GM12878 (cell line): ENCODE measurements around the gene HEXIM1. TPM values are rescaled to one million over a fixed set of nuclear protein-coding genes. Genes with fewer than 3 reads are reported as not detected.
A peak's percentile ranks its signal among the peaks of the same experiment; 100 is the strongest.

Source experiments
- ATAC-seq: fragments of 200-7000 bp; cut with Tn5 transposase; 3 replicates; pipeline ENCODE4 v1.9.1; 2020; ENCODE audit warnings: mild to moderate bottlenecking, moderate library complexity
- BruUV-seq: library from RNA; stranded (reverse); fragments of 400-500 nt; replicated peaks from 2 replicates; lab custom pipeline; 2021; lab: Mats Ljungman, UMichigan
- CTCF ChIA-PET: fragments of 300-600 bp; sonication (Branson Sonifier 250); formaldehyde crosslinking; extraction: SDS; loops from one replicate; lab custom pipeline; 2021; ENCODE audit warnings: inconsistent platforms; lab: Yijun Ruan, JAX
- POLR2A ChIA-PET: fragments of 350-600 bp; formaldehyde crosslinking; extraction: SDS; loops from one replicate; lab custom pipeline; 2021; ENCODE audit warnings: inconsistent platforms; lab: Charles Lee
- RAD21 ChIA-PET: fragments of 300-600 bp; sonication (Branson Sonifier 250); formaldehyde crosslinking; loops from one replicate; lab custom pipeline; 2023; ENCODE audit warnings: antibody characterized with exemption; ENCODE audit not compliant: unreplicated experiment; lab: Charles Lee
- SMC1A ChIA-PET: fragments of 300-600 bp; sonication (Branson Sonifier 250); formaldehyde crosslinking; loops from one replicate; lab custom pipeline; 2023; ENCODE audit not compliant: unreplicated experiment, uncharacterized antibody; lab: Charles Lee
- DNase-seq: peaks from one replicate; pipeline ENCODE4 v3.0.0-alpha.2; 2011; ENCODE audit warnings: low read depth, low spot score
- FAIRE-seq: peaks from 3 replicates; lab custom pipeline; 2011; peaks lifted over from hg19 to GRCh38; lab: Jason Lieb, UNC
- H2AFZ ChIP-seq: 2 replicates; pipeline ENCODE4 v1.6.0; 2011; ENCODE audit warnings: low read depth, low read length, control low read depth; ENCODE audit not compliant: control insufficient read depth
- H3K27ac ChIP-seq: 2 replicates; pipeline ENCODE4 v1.5.1; 2011; ENCODE audit warnings: control low read depth; ENCODE audit not compliant: control insufficient read depth, insufficient read depth
- H3K27me3 ChIP-seq, 2 experiments: replicated peaks in 1 of 2; 2 replicates each; pipeline versions ENCODE4 v1.6.0 to v1.6.1; 2011; ENCODE audit warnings: low read length in 1 of 2; ENCODE audit not compliant: control insufficient read depth in 2 of 2, insufficient read depth in 2 of 2
- H3K36me3 ChIP-seq, 2 experiments: 2 replicates each; pipeline ENCODE4 v1.5.1; 2011; ENCODE audit warnings: low read length in 1 of 2; ENCODE audit not compliant: control insufficient read depth in 2 of 2, insufficient read depth in 2 of 2
- H3K4me1 ChIP-seq: 2 replicates; pipeline ENCODE4 v1.6.1; 2011; ENCODE audit warnings: mild to moderate bottlenecking, low read length, moderate library complexity, mixed read lengths; ENCODE audit not compliant: control insufficient read depth, insufficient read depth
- H3K4me2 ChIP-seq: 2 replicates; pipeline ENCODE4 v1.6.0; 2011; ENCODE audit warnings: control low read depth; ENCODE audit not compliant: control insufficient read depth, insufficient read depth
- H3K4me3 ChIP-seq: fragments of 200-600 bp; sonication (generic); 2 replicates; pipeline ENCODE4 v1.5.1; 2016
- H3K79me2 ChIP-seq: 2 replicates; pipeline ENCODE4 v1.6.0; 2011; ENCODE audit warnings: low read length; ENCODE audit not compliant: control insufficient read depth, insufficient read depth
- H3K9ac ChIP-seq: 2 replicates; pipeline ENCODE4 v1.8.0; 2011; ENCODE audit warnings: low read length, control low read depth, mixed read lengths; ENCODE audit not compliant: control insufficient read depth, insufficient read depth
- H3K9me3 ChIP-seq: replicated peaks from 3 replicates; pipeline ENCODE4 v1.5.1; 2011; ENCODE audit warnings: mild to moderate bottlenecking, low read length; ENCODE audit not compliant: control insufficient read depth, insufficient read depth
- H4K20me1 ChIP-seq: 2 replicates; pipeline ENCODE4 v1.6.0; 2011; ENCODE audit not compliant: control insufficient read depth, insufficient read depth
- CHD4 ChIP-seq: fragments of 200-600 bp; sonication (generic); IDR thresholded peaks from 2 replicates; pipeline ENCODE4 v1.6.1; 2016; ENCODE audit warnings: mild to moderate bottlenecking
- ETV6 ChIP-seq, 2 experiments: fragments of 450-650 bp in 1 of 2; IDR thresholded peaks in 1 of 2; conservative IDR thresholded peaks in 1 of 2; 2 replicates each; pipeline ENCODE4 v1.6.1; 2014; ENCODE audit warnings: antibody characterized with exemption in 1 of 2, borderline replicate concordance in 1 of 2, low read depth in 1 of 2, mild to moderate bottlenecking in 1 of 2, moderate library complexity in 1 of 2
- EZH2 ChIP-seq: IDR thresholded peaks from 2 replicates; pipeline ENCODE4 v1.6.1; 2012; ENCODE audit warnings: low read depth, mild to moderate bottlenecking, control low read depth, inconsistent platforms, low read length, borderline replicate concordance; ENCODE audit not compliant: control insufficient read depth
- HDGF ChIP-seq: fragments of 450-650 bp; IDR thresholded peaks from 2 replicates; pipeline ENCODE4 v1.6.1; 2016; ENCODE audit warnings: antibody characterized with exemption
- KLF5 ChIP-seq: fragments of 450-650 bp; IDR thresholded peaks from 2 replicates; pipeline ENCODE4 v1.6.1; 2014; ENCODE audit warnings: mild to moderate bottlenecking; ENCODE audit not compliant: partially characterized antibody
- NR2F1 ChIP-seq: fragments of 450-650 bp; conservative IDR thresholded peaks from 2 replicates; pipeline ENCODE4 v1.6.1; 2017; ENCODE audit warnings: mild to moderate bottlenecking
- ZBED1 ChIP-seq: IDR thresholded peaks from 2 replicates; pipeline ENCODE4 v1.6.1; 2016; ENCODE audit warnings: borderline replicate concordance
- ZNF274 ChIP-seq: IDR thresholded peaks from one replicate; pipeline ENCODE4 v1.8.0; 2011; ENCODE audit not compliant: insufficient read length, insufficient read depth
- WGBS: methylation state at CpG from one replicate; pipeline ENCODE4 v1.1.6; 2016; ENCODE audit warnings: low lambda C conversion rate; ENCODE audit not compliant: insufficient replicate concordance, insufficient coverage; ENCODE audit errors: missing lambda C conversion rate; 5-methylcytosine and 5-hydroxymethylcytosine counted together
- in situ Hi-C: fragments of 300-500 bp; cut with MboI; formaldehyde crosslinking; loops from 9 replicates; pipeline ENCODE4 v1.14.3; 2018; ENCODE audit warnings: mixed read lengths
- intact Hi-C: fragments of 100-400 bp; cut with micrococcal nuclease; formaldehyde crosslinking; loops from one replicate; pipeline ENCODE4 v1.14.2; 2022; ENCODE audit not compliant: unreplicated experiment
- polyA plus RNA-seq, 11 experiments: library from polyadenylated mRNA; depleted of rRNA in 4 of 11; unstranded in 6 of 11; stranded (reverse) in 5 of 11; fragments of >200 nt; fragmentation: Nextera tagmentation in 4 of 11; fragmentation: Illumina TruSeq in 1 of 11; extraction: Ambion mirVana in 4 of 11; extraction: Trizol in 1 of 11; gene quantifications; 1 replicate in 1 of 11; 2 replicates in 10 of 11; pipeline versions ENCODE4 v1.2.1 to v1.2.3, GENCODE V29; 2011 to 2016; ENCODE audit warnings: inconsistent platforms in 2 of 11, missing spikeins in 2 of 11, low read depth in 1 of 11
- total RNA-seq, 4 experiments: library from RNA; depleted of rRNA in 3 of 4; stranded (reverse); fragments of >200 nt in 3 of 4; fragmentation: Illumina TruSeq in 1 of 4; extraction: Trizol in 1 of 4; gene quantifications; 2 replicates each; pipeline versions ENCODE4 v1.2.1 to v1.2.3, GENCODE V29; 2013 to 2021
- TF ChIP-seq, protein P1 (sequence below), 3 experiments: IDR thresholded peaks in 2 of 3; conservative IDR thresholded peaks in 1 of 3; 2 replicates each; pipeline ENCODE4 v1.5.1; 2011; ENCODE audit warnings: low read depth in 3 of 3, low read length in 3 of 3, mild to moderate bottlenecking in 3 of 3, control low read depth in 2 of 3, moderate library complexity in 2 of 3, inconsistent platforms in 1 of 3, mixed read lengths in 1 of 3; ENCODE audit not compliant: control insufficient read depth in 2 of 3, insufficient read depth in 1 of 3; ENCODE audit errors: extremely low read depth in 1 of 3
- TF ChIP-seq, protein P2 (sequence below): fragments of 450-650 bp; IDR thresholded peaks from 2 replicates; pipeline ENCODE4 v1.6.1; 2017; ENCODE audit warnings: antibody characterized with exemption, mild to moderate bottlenecking, moderate library complexity
- TF ChIP-seq, protein P3 (sequence below): IDR thresholded peaks from 2 replicates; pipeline ENCODE4 v1.6.1; 2012; ENCODE audit warnings: mild to moderate bottlenecking, low read depth, low read length

Gene HEXIM1
- total and polyA plus RNA-seq, 10 of the 15 experiments (the other 5 are each of a cell fraction or from before 2014, with no cell fraction given) = 1.9 to 24.1 (median 9.0) TPM

DNA sequence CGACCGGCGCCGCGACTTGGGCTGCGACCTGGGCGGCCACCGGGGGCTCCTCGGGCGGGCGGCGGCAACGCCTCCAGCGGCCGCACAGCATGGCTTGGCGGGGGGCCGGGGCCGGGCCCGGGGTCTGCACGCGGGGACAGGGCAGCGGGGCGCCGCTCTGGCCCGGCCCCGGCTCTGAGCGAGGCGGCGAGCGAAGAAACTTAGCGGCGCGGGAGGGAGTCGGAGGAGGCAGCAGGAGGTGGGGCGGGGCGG is 16.0 kb upstream of the HEXIM1 start, which contains the start of gene PLCD3:
PLCD3 (minus strand) TSS at position 196 of the 252 bp plus-strand sequence; CDS start at position 91, 105 bp downstream.
- ChIA-PET CTCF (interaction anchor here (0.9 to 9.4 kb wide), 7 partner anchors 27 to 357 kb away, joined by 3 to 291 read pairs (median 4); no protein-coding TSS in a partner anchor), SMC1A (no interaction called here), RAD21 (no interaction called here), POLR2A (no interaction called here)
- H3K27ac ChIP-seq = 0 out of 2 replicates have a peak within 1 kb of the TSS, but pooled peaks have one; percentile 35
- TF ChIP-seq HDGF (no peak), ZBED1 (no peak), ZNF274 (no peak), EZH2 (no peak), NR2F1 (no peak), CHD4 (no peak), ETV6 (conservative IDR thresholded peaks at IDR 0.05 in 1 of 2, IDR thresholded peaks at IDR 0.05 in 1 of 2; ENCODE audit: borderline replicate concordance in 1 of 2, low read depth in 1 of 2) (no peak), KLF5 (no peak)
- TF ChIP-seq, protein P1, sequence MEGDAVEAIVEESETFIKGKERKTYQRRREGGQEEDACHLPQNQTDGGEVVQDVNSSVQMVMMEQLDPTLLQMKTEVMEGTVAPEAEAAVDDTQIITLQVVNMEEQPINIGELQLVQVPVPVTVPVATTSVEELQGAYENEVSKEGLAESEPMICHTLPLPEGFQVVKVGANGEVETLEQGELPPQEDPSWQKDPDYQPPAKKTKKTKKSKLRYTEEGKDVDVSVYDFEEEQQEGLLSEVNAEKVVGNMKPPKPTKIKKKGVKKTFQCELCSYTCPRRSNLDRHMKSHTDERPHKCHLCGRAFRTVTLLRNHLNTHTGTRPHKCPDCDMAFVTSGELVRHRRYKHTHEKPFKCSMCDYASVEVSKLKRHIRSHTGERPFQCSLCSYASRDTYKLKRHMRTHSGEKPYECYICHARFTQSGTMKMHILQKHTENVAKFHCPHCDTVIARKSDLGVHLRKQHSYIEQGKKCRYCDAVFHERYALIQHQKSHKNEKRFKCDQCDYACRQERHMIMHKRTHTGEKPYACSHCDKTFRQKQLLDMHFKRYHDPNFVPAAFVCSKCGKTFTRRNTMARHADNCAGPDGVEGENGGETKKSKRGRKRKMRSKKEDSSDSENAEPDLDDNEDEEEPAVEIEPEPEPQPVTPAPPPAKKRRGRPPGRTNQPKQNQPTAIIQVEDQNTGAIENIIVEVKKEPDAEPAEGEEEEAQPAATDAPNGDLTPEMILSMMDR (IDR thresholded peaks at IDR 0.05 in 2 of 3, conservative IDR thresholded peaks at IDR 0.05 in 1 of 3; ENCODE audit: control insufficient read depth in 2 of 3, extremely low read depth in 1 of 3, insufficient read depth in 1 of 3, low read depth in 3 of 3, low read length in 3 of 3) = no peak
- TF ChIP-seq, protein P2, sequence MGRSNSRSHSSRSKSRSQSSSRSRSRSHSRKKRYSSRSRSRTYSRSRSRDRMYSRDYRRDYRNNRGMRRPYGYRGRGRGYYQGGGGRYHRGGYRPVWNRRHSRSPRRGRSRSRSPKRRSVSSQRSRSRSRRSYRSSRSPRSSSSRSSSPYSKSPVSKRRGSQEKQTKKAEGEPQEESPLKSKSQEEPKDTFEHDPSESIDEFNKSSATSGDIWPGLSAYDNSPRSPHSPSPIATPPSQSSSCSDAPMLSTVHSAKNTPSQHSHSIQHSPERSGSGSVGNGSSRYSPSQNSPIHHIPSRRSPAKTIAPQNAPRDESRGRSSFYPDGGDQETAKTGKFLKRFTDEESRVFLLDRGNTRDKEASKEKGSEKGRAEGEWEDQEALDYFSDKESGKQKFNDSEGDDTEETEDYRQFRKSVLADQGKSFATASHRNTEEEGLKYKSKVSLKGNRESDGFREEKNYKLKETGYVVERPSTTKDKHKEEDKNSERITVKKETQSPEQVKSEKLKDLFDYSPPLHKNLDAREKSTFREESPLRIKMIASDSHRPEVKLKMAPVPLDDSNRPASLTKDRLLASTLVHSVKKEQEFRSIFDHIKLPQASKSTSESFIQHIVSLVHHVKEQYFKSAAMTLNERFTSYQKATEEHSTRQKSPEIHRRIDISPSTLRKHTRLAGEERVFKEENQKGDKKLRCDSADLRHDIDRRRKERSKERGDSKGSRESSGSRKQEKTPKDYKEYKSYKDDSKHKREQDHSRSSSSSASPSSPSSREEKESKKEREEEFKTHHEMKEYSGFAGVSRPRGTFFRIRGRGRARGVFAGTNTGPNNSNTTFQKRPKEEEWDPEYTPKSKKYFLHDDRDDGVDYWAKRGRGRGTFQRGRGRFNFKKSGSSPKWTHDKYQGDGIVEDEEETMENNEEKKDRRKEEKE = no peak
- TF ChIP-seq, protein P3, sequence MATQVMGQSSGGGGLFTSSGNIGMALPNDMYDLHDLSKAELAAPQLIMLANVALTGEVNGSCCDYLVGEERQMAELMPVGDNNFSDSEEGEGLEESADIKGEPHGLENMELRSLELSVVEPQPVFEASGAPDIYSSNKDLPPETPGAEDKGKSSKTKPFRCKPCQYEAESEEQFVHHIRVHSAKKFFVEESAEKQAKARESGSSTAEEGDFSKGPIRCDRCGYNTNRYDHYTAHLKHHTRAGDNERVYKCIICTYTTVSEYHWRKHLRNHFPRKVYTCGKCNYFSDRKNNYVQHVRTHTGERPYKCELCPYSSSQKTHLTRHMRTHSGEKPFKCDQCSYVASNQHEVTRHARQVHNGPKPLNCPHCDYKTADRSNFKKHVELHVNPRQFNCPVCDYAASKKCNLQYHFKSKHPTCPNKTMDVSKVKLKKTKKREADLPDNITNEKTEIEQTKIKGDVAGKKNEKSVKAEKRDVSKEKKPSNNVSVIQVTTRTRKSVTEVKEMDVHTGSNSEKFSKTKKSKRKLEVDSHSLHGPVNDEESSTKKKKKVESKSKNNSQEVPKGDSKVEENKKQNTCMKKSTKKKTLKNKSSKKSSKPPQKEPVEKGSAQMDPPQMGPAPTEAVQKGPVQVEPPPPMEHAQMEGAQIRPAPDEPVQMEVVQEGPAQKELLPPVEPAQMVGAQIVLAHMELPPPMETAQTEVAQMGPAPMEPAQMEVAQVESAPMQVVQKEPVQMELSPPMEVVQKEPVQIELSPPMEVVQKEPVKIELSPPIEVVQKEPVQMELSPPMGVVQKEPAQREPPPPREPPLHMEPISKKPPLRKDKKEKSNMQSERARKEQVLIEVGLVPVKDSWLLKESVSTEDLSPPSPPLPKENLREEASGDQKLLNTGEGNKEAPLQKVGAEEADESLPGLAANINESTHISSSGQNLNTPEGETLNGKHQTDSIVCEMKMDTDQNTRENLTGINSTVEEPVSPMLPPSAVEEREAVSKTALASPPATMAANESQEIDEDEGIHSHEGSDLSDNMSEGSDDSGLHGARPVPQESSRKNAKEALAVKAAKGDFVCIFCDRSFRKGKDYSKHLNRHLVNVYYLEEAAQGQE = no peak
- in situ Hi-C loops (no loop called here), intact Hi-C loops (loop anchor here (2.0 kb wide), 2 partner anchors 109 to 357 kb away; no protein-coding TSS in a partner anchor)
- peaks cover 4% of the 10 kb centered on the region for H3K79me2 ChIP-seq
- H2AFZ ChIP-seq = peak within 1 kb of the TSS; percentile 76
- FAIRE-seq (no peak), DNase-seq (no peak), ATAC-seq (no peak)
- H4K20me1 ChIP-seq = no peaks in the 10 kb centered on the region
- peak within 1 kb of the TSS; percentile 11; the same call in 1 of the 2 replicates for H3K9ac ChIP-seq
- H3K4me3 ChIP-seq = peak within 1 kb of the TSS; percentile 98
- no peaks in the 10 kb centered on the region for H3K9me3 ChIP-seq
- peaks cover 8% of the 10 kb centered on the region for H3K4me1 ChIP-seq
- H3K27me3 ChIP-seq = no peaks in the 10 kb centered on the region
- BruUV-seq = no TSS peak
- no peaks in the 10 kb centered on the region for H3K36me3 ChIP-seq
- 3% methylated on average over 23 of the region's 36 CpGs for WGBS
- H3K4me2 ChIP-seq = peak within 1 kb of the TSS; percentile 99
